K562 (cell line): ENCODE measurements around the gene NYAP1. TPM values are rescaled to one million over a fixed set of nuclear protein-coding genes. Genes with fewer than 3 reads are reported as not detected.

Experiments used
- COPS2 ChIP-seq: fragments of 450-650 bp; conservative IDR thresholded peaks from 2 replicates; pipeline ENCODE4 v1.6.1; 2016; ENCODE audit warnings: mild to moderate bottlenecking, moderate library complexity
- ETV1 ChIP-seq: fragments of 450-650 bp; conservative IDR thresholded peaks from 2 replicates; pipeline ENCODE4 v1.6.1; 2016; ENCODE audit warnings: missing genetic modification characterization, control low read depth, low read depth, missing compliant biosample characterization
- FOSL1 ChIP-seq: fragments of 200-800 bp; sonication (Bioruptor generic); conservative IDR thresholded peaks from 2 replicates; pipeline ENCODE4 v1.6.1; 2016; ENCODE audit warnings: missing genetic modification characterization, missing compliant biosample characterization
- HCFC1 ChIP-seq: IDR thresholded peaks from 2 replicates; pipeline ENCODE4 v1.6.1; 2012; ENCODE audit warnings: low read depth, low read length, improper control_type of control experiment
- HDAC1 ChIP-seq, 2 experiments: fragments of 450-650 bp; IDR thresholded peaks; 2 replicates each; pipeline ENCODE4 v1.6.1; 2016 to 2017; ENCODE audit warnings: inconsistent platforms in 1 of 2, mild to moderate bottlenecking in 1 of 2, moderate library complexity in 1 of 2
- HMGN3 ChIP-seq: IDR thresholded peaks from 2 replicates; pipeline ENCODE4 v1.6.1; 2011; ENCODE audit warnings: borderline replicate concordance, low read depth, mild to moderate bottlenecking, mixed read lengths, low read length; ENCODE audit not compliant: insufficient read length; ENCODE audit errors: extremely low read depth
- IFI16 ChIP-seq: fragments of 250-450 bp; sonication (Bioruptor Pico); IDR thresholded peaks from 2 replicates; pipeline ENCODE4 v2.1.2; 2022; ENCODE audit warnings: mild to moderate bottlenecking, inconsistent platforms
- MAFK ChIP-seq: IDR thresholded peaks from 2 replicates; pipeline ENCODE4 v1.6.1; 2011; ENCODE audit warnings: low read length, improper control_type of control experiment
- NCOA6 ChIP-seq: fragments of 450-650 bp; IDR thresholded peaks from 2 replicates; pipeline ENCODE4 v1.6.1; 2017; ENCODE audit warnings: mild to moderate bottlenecking
- NFE2L1 ChIP-seq: fragments of 450-650 bp; IDR thresholded peaks from 2 replicates; pipeline ENCODE4 v1.6.1; 2016; ENCODE audit warnings: missing genetic modification characterization, low read depth, mild to moderate bottlenecking, missing compliant biosample characterization, moderate library complexity, borderline replicate concordance
- PHF21A ChIP-seq: fragments of 450-650 bp; IDR thresholded peaks from 2 replicates; pipeline ENCODE4 v1.6.1; 2017; ENCODE audit warnings: low read depth, borderline replicate concordance
- SAP30 ChIP-seq: fragments of 200-600 bp; sonication (generic); IDR thresholded peaks from 2 replicates; pipeline ENCODE4 v1.6.1; 2012; ENCODE audit warnings: borderline replicate concordance, low read depth, mild to moderate bottlenecking, moderate library complexity, low read length, control low read depth, inconsistent platforms; ENCODE audit not compliant: insufficient read depth, poor library complexity, severe bottlenecking
- SMAD1 ChIP-seq: fragments of 150-350 bp; IDR thresholded peaks from 2 replicates; pipeline ENCODE4 v1.6.1; 2014; ENCODE audit warnings: low read length, low read depth; ENCODE audit not compliant: partially characterized antibody
- TEAD4 ChIP-seq, 2 experiments: sonication (generic) in 1 of 2; formaldehyde crosslinking in 1 of 2; IDR thresholded peaks; 2 replicates each; pipeline versions ENCODE4 v1.6.1 to v1.8.0; 2012 to 2022; ENCODE audit warnings: borderline replicate concordance in 1 of 2, inconsistent platforms in 1 of 2, low read length in 1 of 2, mild to moderate bottlenecking in 1 of 2, missing genetic modification reagents in 1 of 2
- ZNF347 ChIP-seq: fragments of 450-650 bp; formaldehyde crosslinking; IDR thresholded peaks from 2 replicates; pipeline ENCODE4 v1.4.0; 2020; ENCODE audit warnings: low read depth, mild to moderate bottlenecking, moderate library complexity
- ZNF561 ChIP-seq: fragments of 450-650 bp; formaldehyde crosslinking; conservative IDR thresholded peaks from 2 replicates; pipeline ENCODE4 v1.4.0; 2020; ENCODE audit warnings: mild to moderate bottlenecking, moderate library complexity
- polyA plus RNA-seq, 8 experiments: library from polyadenylated mRNA; depleted of rRNA in 4 of 8; stranded (reverse) in 5 of 8; unstranded in 3 of 8; fragments of >200 nt; fragmentation: Nextera tagmentation in 2 of 8; fragmentation: Illumina TruSeq in 1 of 8; extraction: Ambion mirVana in 2 of 8; extraction: Trizol in 1 of 8; gene quantifications; 2 replicates each; pipeline versions ENCODE4 v1.2.1 to v1.2.3, GENCODE V29; 2011 to 2014; ENCODE audit warnings: inconsistent platforms in 1 of 8, missing spikeins in 1 of 8
- total RNA-seq, 7 experiments: library from RNA; depleted of rRNA in 6 of 7; stranded (reverse); fragments of >200 nt in 6 of 7; fragmentation: Illumina TruSeq in 2 of 7; extraction: Trizol in 2 of 7; gene quantifications; 2 replicates each; pipeline versions ENCODE4 v1.2.1 to v1.2.3, GENCODE V29; 2011 to 2021; ENCODE audit warnings: low replicate concordance in 1 of 7
- TF ChIP-seq, protein P1 (sequence below): IDR thresholded peaks from 2 replicates; pipeline ENCODE4 v1.6.1; 2012; ENCODE audit warnings: low read depth, low read length, improper control_type of control experiment, borderline replicate concordance
- TF ChIP-seq, protein P2 (sequence below): fragments of 250-450 bp; sonication (Bioruptor Pico); IDR thresholded peaks from 2 replicates; pipeline ENCODE4 v1.4.0; 2020; ENCODE audit warnings: mild to moderate bottlenecking, moderate library complexity
- TF ChIP-seq, protein P3 (sequence below): fragments of 450-650 bp; formaldehyde crosslinking; IDR thresholded peaks from 2 replicates; pipeline ENCODE4 v1.4.0; 2020; ENCODE audit warnings: mild to moderate bottlenecking, moderate library complexity
- TF ChIP-seq, protein P4 (sequence below), 2 experiments: fragments of 450-650 bp in 1 of 2; sonication (generic) in 1 of 2; formaldehyde crosslinking in 1 of 2; IDR thresholded peaks in 1 of 2; conservative IDR thresholded peaks in 1 of 2; 2 replicates each; pipeline versions ENCODE4 v1.6.1 to v1.8.1; 2016 to 2023; ENCODE audit warnings: mild to moderate bottlenecking in 2 of 2, moderate library complexity in 2 of 2, inconsistent platforms in 1 of 2, missing genetic modification reagents in 1 of 2
- TF ChIP-seq, protein P5 (sequence below): fragments of 450-650 bp; conservative IDR thresholded peaks from 2 replicates; pipeline ENCODE4 v1.6.1; 2016; ENCODE audit warnings: missing genetic modification characterization, low read depth, mild to moderate bottlenecking, missing compliant biosample characterization, moderate library complexity

The NYAP1 gene
- total and polyA plus RNA-seq, 9 of the 15 experiments (the other 6 are each of a cell fraction or from before 2014, with no cell fraction given), result 0.11 to 0.88 (median 0.22) TPM; not detected in 2

DNA sequence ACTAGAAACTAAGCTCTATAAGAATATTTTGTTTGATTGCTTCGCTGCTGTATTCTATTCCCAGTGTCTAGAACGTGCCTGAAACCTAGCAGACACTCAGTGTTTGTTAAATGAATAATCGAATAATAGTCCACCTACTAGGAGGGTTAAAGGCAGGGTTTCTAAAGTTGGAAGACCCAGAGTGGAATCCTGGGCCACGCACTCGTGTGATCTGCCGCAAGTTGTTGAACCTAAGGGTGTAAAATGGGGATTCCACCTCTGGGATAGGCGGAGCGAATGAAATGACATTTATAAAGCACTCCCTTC lies 54.6 kb downstream of the NYAP1 start (continued):
- TF ChIP-seq, protein P1, sequence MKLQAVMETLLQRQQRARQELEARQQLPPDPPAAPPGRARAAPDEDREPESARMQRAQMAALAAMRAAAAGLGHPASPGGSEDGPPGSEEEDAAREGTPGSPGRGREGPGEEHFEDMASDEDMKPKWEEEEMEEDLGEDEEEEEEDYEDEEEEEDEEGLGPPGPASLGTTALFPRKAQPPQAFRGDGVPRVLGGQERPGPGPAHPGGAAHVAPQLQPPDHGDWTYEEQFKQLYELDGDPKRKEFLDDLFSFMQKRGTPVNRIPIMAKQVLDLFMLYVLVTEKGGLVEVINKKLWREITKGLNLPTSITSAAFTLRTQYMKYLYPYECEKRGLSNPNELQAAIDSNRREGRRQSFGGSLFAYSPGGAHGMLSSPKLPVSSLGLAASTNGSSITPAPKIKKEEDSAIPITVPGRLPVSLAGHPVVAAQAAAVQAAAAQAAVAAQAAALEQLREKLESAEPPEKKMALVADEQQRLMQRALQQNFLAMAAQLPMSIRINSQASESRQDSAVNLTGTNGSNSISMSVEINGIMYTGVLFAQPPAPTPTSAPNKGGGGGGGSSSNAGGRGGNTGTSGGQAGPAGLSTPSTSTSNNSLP, result no peak
- TF ChIP-seq NFE2L1 (tag) (no peak), HMGN3 (no peak), SMAD1 (no peak), NCOA6 (no peak), COPS2 (no peak), ETV1 (no peak), PHF21A (no peak), ZNF561 (CRISPR knock-in tag) (no peak), MAFK (no peak), FOSL1 (no peak), HDAC1 (IDR thresholded peaks at IDR 0.05) (no peak), TEAD4 (IDR thresholded peaks at IDR 0.05; ENCODE audit: low read length) (no peak), TEAD4 (CRISPR knock-in tag; IDR thresholded peaks at IDR 0.05; ENCODE audit: borderline replicate concordance) (no peak), ZNF347 (CRISPR knock-in tag) (0 out of 2 replicates have a peak, but pooled peaks have one; percentile 32), SAP30 (no peak), HCFC1 (no peak), IFI16 (CRISPR knock-in tag) (no peak)
- TF ChIP-seq, protein P2, sequence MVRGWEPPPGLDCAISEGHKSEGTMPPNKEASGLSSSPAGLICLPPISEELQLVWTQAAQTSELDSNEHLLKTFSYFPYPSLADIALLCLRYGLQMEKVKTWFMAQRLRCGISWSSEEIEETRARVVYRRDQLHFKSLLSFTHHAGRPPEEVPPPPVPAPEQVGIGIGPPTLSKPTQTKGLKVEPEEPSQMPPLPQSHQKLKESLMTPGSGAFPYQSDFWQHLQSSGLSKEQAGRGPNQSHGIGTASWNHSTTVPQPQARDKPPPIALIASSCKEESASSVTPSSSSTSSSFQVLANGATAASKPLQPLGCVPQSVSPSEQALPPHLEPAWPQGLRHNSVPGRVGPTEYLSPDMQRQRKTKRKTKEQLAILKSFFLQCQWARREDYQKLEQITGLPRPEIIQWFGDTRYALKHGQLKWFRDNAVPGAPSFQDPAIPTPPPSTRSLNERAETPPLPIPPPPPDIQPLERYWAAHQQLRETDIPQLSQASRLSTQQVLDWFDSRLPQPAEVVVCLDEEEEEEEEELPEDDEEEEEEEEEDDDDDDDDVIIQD, result no peak
- TF ChIP-seq, protein P3, sequence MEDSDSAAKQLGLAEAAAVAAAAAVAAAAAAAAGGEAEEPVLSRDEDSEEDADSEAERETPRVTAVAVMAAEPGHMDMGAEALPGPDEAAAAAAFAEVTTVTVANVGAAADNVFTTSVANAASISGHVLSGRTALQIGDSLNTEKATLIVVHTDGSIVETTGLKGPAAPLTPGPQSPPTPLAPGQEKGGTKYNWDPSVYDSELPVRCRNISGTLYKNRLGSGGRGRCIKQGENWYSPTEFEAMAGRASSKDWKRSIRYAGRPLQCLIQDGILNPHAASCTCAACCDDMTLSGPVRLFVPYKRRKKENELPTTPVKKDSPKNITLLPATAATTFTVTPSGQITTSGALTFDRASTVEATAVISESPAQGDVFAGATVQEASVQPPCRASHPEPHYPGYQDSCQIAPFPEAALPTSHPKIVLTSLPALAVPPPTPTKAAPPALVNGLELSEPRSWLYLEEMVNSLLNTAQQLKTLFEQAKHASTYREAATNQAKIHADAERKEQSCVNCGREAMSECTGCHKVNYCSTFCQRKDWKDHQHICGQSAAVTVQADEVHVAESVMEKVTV (CRISPR knock-in tag), result no peak
- TF ChIP-seq, protein P4, sequence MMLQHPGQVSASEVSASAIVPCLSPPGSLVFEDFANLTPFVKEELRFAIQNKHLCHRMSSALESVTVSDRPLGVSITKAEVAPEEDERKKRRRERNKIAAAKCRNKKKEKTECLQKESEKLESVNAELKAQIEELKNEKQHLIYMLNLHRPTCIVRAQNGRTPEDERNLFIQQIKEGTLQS (IDR thresholded peaks at IDR 0.05), result no peak
- TF ChIP-seq, protein P4 (CRISPR knock-in tag; conservative IDR thresholded peaks at IDR 0.05), result 0 out of 2 replicates have a peak, but pooled peaks have one; percentile 34
- TF ChIP-seq, protein P5, sequence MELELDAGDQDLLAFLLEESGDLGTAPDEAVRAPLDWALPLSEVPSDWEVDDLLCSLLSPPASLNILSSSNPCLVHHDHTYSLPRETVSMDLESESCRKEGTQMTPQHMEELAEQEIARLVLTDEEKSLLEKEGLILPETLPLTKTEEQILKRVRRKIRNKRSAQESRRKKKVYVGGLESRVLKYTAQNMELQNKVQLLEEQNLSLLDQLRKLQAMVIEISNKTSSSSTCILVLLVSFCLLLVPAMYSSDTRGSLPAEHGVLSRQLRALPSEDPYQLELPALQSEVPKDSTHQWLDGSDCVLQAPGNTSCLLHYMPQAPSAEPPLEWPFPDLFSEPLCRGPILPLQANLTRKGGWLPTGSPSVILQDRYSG, result 0 out of 2 replicates have a peak, but pooled peaks have one; percentile 68
